22Rv1 (cell line): ENCODE results near the gene CD8B.

Experiments
- CTCF ChIP-seq: fragments of 450-650 bp; IDR thresholded peaks from 2 replicates; pipeline ENCODE4 v1.5.1; 2017; ENCODE audit warnings: mild to moderate bottlenecking
- ZFX ChIP-seq: fragments of 450-650 bp; IDR thresholded peaks from 2 replicates; pipeline ENCODE4 v1.6.1; 2017; ENCODE audit warnings: antibody characterized with exemption, borderline replicate concordance

- TF ChIP-seq CTCF (no peak), ZFX (no peak)
Observed at GRCh38 chr2:86783615-86784339, 77.9 kb downstream of the CD8B start.
